H54 (cell line): ENCODE results near the gene TMPRSS3.

Source experiments
- DNase-seq: peaks from one replicate; pipeline ENCODE4 v3.0.0; 2011; ENCODE audit warnings: low spot score, mixed read lengths; ENCODE audit not compliant: insufficient read length
- FAIRE-seq: peaks from 3 replicates; lab custom pipeline; 2011; peaks lifted over from hg19 to GRCh38; lab: Jason Lieb, UNC
- POLR2A ChIP-seq: IDR thresholded peaks from 2 replicates; pipeline ENCODE4 v1.6.1; 2011; ENCODE audit warnings: low read depth, mild to moderate bottlenecking, low read length

TMPRSS3 gene

GRCh38 chr21:42423197-42423675 is 27.4 kb upstream of the TMPRSS3 start:
- TF ChIP-seq POLR2A = no peak
- FAIRE-seq (no peak), DNase-seq (no peak)

- DNase-seq = no peak
- no peak for FAIRE-seq
Measured at GRCh38 chr21:42421018-42421793, 25.4 kb upstream of the TMPRSS3 start.

GRCh38 chr21:42419845-42420244 is 24.0 kb upstream of the TMPRSS3 start:
- DNase-seq (no peak), FAIRE-seq (no peak)
- TF ChIP-seq POLR2A = no peak

More at GRCh38 chr21:42421018-42421793, 25.4 kb upstream of the TMPRSS3 start:
- no peak for TF ChIP-seq POLR2A

GRCh38 chr21:42418886-42419285 is 23.0 kb upstream of the TMPRSS3 start:
- no peak for FAIRE-seq
- DNase-seq = no peak
- TF ChIP-seq POLR2A = no peak

GRCh38 chr21:42417533-42417932 is 21.7 kb upstream of the TMPRSS3 start:
- TF ChIP-seq POLR2A = no peak
- DNase-seq = no peak
- no peak for FAIRE-seq

- FAIRE-seq (no peak), DNase-seq (peak; percentile 68)
- TF ChIP-seq POLR2A = no peak
Measured at GRCh38 chr21:42414928-42415769, 19.3 kb upstream of the TMPRSS3 start.

GRCh38 chr21:42414553-42414927 is 18.7 kb upstream of the TMPRSS3 start:
- no peak for FAIRE-seq
- TF ChIP-seq POLR2A = no peak
- DNase-seq = no peak

GRCh38 chr21:42414066-42414465 is 18.2 kb upstream of the TMPRSS3 start:
- no peak for TF ChIP-seq POLR2A
- FAIRE-seq = no peak
- no peak for DNase-seq

- FAIRE-seq (no peak), DNase-seq (no peak)
- no peak for TF ChIP-seq POLR2A
Measured at GRCh38 chr21:42413500-42413899, 17.6 kb upstream of the TMPRSS3 start.

- DNase-seq = no peak
- no peak for TF ChIP-seq POLR2A
- FAIRE-seq = no peak
Measured at GRCh38 chr21:42413093-42413492, 17.2 kb upstream of the TMPRSS3 start.

GRCh38 chr21:42412636-42412933 is 16.7 kb upstream of the TMPRSS3 start:
- FAIRE-seq = no peak
- TF ChIP-seq POLR2A = no peak
- no peak for DNase-seq

GRCh38 chr21:42411891-42412635 is 16.2 kb upstream of the TMPRSS3 start:
- no peak for TF ChIP-seq POLR2A
- FAIRE-seq = no peak
- no peak for DNase-seq

- no peak for DNase-seq
- FAIRE-seq = no peak
- TF ChIP-seq POLR2A = no peak
Measured at GRCh38 chr21:42411197-42411869, 15.5 kb upstream of the TMPRSS3 start.
